HCT116 (cell line): ENCODE measurements around the gene KLHL22. TPM values are rescaled to one million over a fixed set of nuclear protein-coding genes. Genes with fewer than 3 reads are reported as not detected.

Experiments used
- ATAC-seq: fragments of 200-7000 bp; cut with Tn5 transposase; 2 replicates; pipeline ENCODE4 v1.9.1; 2020; ENCODE audit warnings: mild to moderate bottlenecking, moderate library complexity
- BruUV-seq: library from RNA; stranded (reverse); fragments of 400-500 nt; replicated peaks from 2 replicates; lab custom pipeline; 2021; lab: Mats Ljungman, UMichigan
- CTCF ChIA-PET: fragments of 300-600 bp; sonication (Branson Sonifier 250); formaldehyde crosslinking; loops from one replicate; lab custom pipeline; 2021; ENCODE audit warnings: antibody characterized with exemption; lab: Charles Lee
- POLR2A ChIA-PET: fragments of 300-600, 350-600 bp; sonication (Branson Sonifier 250); formaldehyde crosslinking; loops from one replicate; lab custom pipeline; 2021; ENCODE audit warnings: antibody characterized with exemption; lab: Charles Lee
- RAD21 ChIA-PET, 2 experiments: fragments of 300-600 bp; sonication (Branson Sonifier 250); formaldehyde crosslinking; loops; one replicate each; lab custom pipeline; 2023; ENCODE audit warnings: low total read pairs in 2 of 2; ENCODE audit not compliant: uncharacterized antibody in 2 of 2, unreplicated experiment in 2 of 2, low non-redundant PET in 1 of 2; lab: Charles Lee
- DNase-seq: peaks from one replicate; pipeline ENCODE4 v3.0.0-alpha.2; 2010; ENCODE audit warnings: low read depth, low spot score
- H2AFZ ChIP-seq: fragments of 200-600 bp; shearing (Covaris generic), sonication (generic); 2 replicates; pipeline ENCODE4 v1.6.1; 2017; ENCODE audit warnings: low read depth, mixed run types, mixed read lengths, antibody characterized with exemption, low read length; ENCODE audit not compliant: poor library complexity, severe bottlenecking
- H3K27ac ChIP-seq: 2 replicates; pipeline ENCODE4 v1.5.1; 2012; ENCODE audit warnings: low read depth, low read length
- H3K27me3 ChIP-seq: fragments of 200-600 bp; sonication (generic); 2 replicates; pipeline ENCODE4 v1.6.1; 2016; ENCODE audit warnings: mixed run types, low read length, mixed read lengths; ENCODE audit not compliant: insufficient read depth
- H3K36me3 ChIP-seq, 2 experiments: fragments of 200-500 bp in 1 of 2; fragments of 200-600 bp in 1 of 2; sonication (Bioruptor generic) in 1 of 2; sonication (generic) in 1 of 2; 2 replicates each; pipeline versions ENCODE4 v1.5.1 to v1.6.1; 2014 to 2016; ENCODE audit warnings: low read length in 2 of 2, inconsistent platforms in 1 of 2, mixed read lengths in 1 of 2, mixed run types in 1 of 2; ENCODE audit not compliant: insufficient read depth in 2 of 2, control insufficient read depth in 1 of 2
- H3K4me1 ChIP-seq, 2 experiments: fragments of 200-600 bp in 1 of 2; sonication (generic) in 1 of 2; 2 replicates each; pipeline versions ENCODE4 v1.5.1 to v1.6.1; 2012 to 2017; ENCODE audit warnings: low read length in 2 of 2, inconsistent platforms in 1 of 2, mild to moderate bottlenecking in 1 of 2, mixed read lengths in 1 of 2, mixed run types in 1 of 2, moderate library complexity in 1 of 2; ENCODE audit not compliant: insufficient read depth in 2 of 2, control insufficient read depth in 1 of 2
- H3K4me2 ChIP-seq: fragments of 200-600 bp; sonication (generic); 2 replicates; pipeline ENCODE4 v1.6.1; 2017; ENCODE audit warnings: mixed run types, low read length, mixed read lengths
- H3K4me3 ChIP-seq, 2 experiments: fragments of 200-600 bp in 1 of 2; sonication (generic) in 1 of 2; replicated peaks in 1 of 2; 2 replicates each; pipeline ENCODE4 v1.5.1; 2011 to 2016; ENCODE audit warnings: low read length in 2 of 2, control low read depth in 1 of 2, low read depth in 1 of 2, mild to moderate bottlenecking in 1 of 2, mixed read lengths in 1 of 2, mixed run types in 1 of 2
- H3K79me2 ChIP-seq: fragments of 200-600 bp; sonication (generic); 2 replicates; pipeline ENCODE4 v1.6.1; 2017; ENCODE audit warnings: mild to moderate bottlenecking, mixed run types, low read length, moderate library complexity, mixed read lengths; ENCODE audit not compliant: insufficient read depth
- H3K9ac ChIP-seq: fragments of 200-600 bp; sonication (generic); 2 replicates; pipeline ENCODE4 v1.6.1; 2016; ENCODE audit warnings: low read length, mixed read lengths
- H3K9me2 ChIP-seq: fragments of 200-600 bp; sonication (generic), shearing (Covaris generic); 2 replicates; pipeline ENCODE4 v1.6.1; 2017; ENCODE audit warnings: mixed run types, mild to moderate bottlenecking, moderate library complexity; ENCODE audit not compliant: insufficient read depth
- H3K9me3 ChIP-seq, 2 experiments: fragments of 200-500 bp in 1 of 2; fragments of 200-600 bp in 1 of 2; sonication (Bioruptor generic) in 1 of 2; sonication (generic) in 1 of 2; 2 replicates each; pipeline ENCODE4 v1.6.1; 2014 to 2017; ENCODE audit warnings: low read length in 2 of 2, mixed read lengths in 2 of 2, inconsistent platforms in 1 of 2, low read depth in 1 of 2, mild to moderate bottlenecking in 1 of 2, mixed run types in 1 of 2, moderate library complexity in 1 of 2; ENCODE audit not compliant: control insufficient read depth in 1 of 2, insufficient read depth in 1 of 2
- H4K20me1 ChIP-seq: fragments of 200-600 bp; sonication (generic), shearing (Covaris generic); 2 replicates; pipeline ENCODE4 v1.6.1; 2017; ENCODE audit warnings: mixed run types, mild to moderate bottlenecking, moderate library complexity; ENCODE audit not compliant: insufficient read depth
- ATF3 ChIP-seq: IDR thresholded peaks from 2 replicates; pipeline ENCODE4 v1.6.1; 2012
- CEBPB ChIP-seq: IDR thresholded peaks from 2 replicates; pipeline ENCODE4 v1.6.1; 2012; ENCODE audit warnings: low read depth
- ELF1 ChIP-seq: IDR thresholded peaks from 2 replicates; pipeline ENCODE4 v1.6.1; 2012; ENCODE audit warnings: low read depth, borderline replicate concordance
- EZH2 ChIP-seq: fragments of 200-600 bp; sonication (generic); IDR thresholded peaks from 2 replicates; pipeline ENCODE4 v1.6.1; 2017; ENCODE audit warnings: antibody characterized with exemption, mixed run types
- FOSL1 ChIP-seq: IDR thresholded peaks from 2 replicates; pipeline ENCODE4 v1.6.1; 2012; ENCODE audit warnings: low read depth
- MAX ChIP-seq: IDR thresholded peaks from 2 replicates; pipeline ENCODE4 v1.6.1; 2012
- POLR2A ChIP-seq: IDR thresholded peaks from 2 replicates; pipeline ENCODE4 v1.7.0; 2011; ENCODE audit warnings: borderline replicate concordance; ENCODE audit not compliant: insufficient read depth, insufficient read length; ENCODE audit errors: extremely low read depth
- POLR2AphosphoS5 ChIP-seq: IDR thresholded peaks from 2 replicates; pipeline ENCODE4 v1.6.1; 2011; ENCODE audit warnings: mild to moderate bottlenecking, low read depth, low read length, moderate library complexity
- REST ChIP-seq: IDR thresholded peaks from 2 replicates; pipeline ENCODE4 v1.6.1; 2012; ENCODE audit warnings: low read depth
- SIN3A ChIP-seq: IDR thresholded peaks from 2 replicates; pipeline ENCODE4 v1.6.1; 2012; ENCODE audit warnings: low read depth
- SP1 ChIP-seq: IDR thresholded peaks from 2 replicates; pipeline ENCODE4 v1.6.1; 2012; ENCODE audit warnings: low read depth
- SRF ChIP-seq: IDR thresholded peaks from 2 replicates; pipeline ENCODE4 v1.6.1; 2012; ENCODE audit warnings: low read depth
- YY1 ChIP-seq: IDR thresholded peaks from 2 replicates; pipeline ENCODE4 v1.6.1; 2011; ENCODE audit warnings: low read length, low read depth, moderate library complexity, mild to moderate bottlenecking; ENCODE audit not compliant: insufficient replicate concordance; ENCODE audit errors: extremely low read depth
- ZBTB33 ChIP-seq: IDR thresholded peaks from 2 replicates; pipeline ENCODE4 v1.6.1; 2011; ENCODE audit warnings: mild to moderate bottlenecking, low read length, moderate library complexity; ENCODE audit not compliant: insufficient replicate concordance; ENCODE audit errors: extremely low read depth
- ZFX ChIP-seq: fragments of 450-650 bp; IDR thresholded peaks from 2 replicates; pipeline ENCODE4 v1.6.1; 2017
- ZNF274 ChIP-seq: fragments of 200-500 bp; sonication (Bioruptor generic); IDR thresholded peaks from 2 replicates; pipeline ENCODE4 v1.6.1; 2014; ENCODE audit warnings: mild to moderate bottlenecking, low read depth, low read length, inconsistent platforms
- intact Hi-C: fragments of 100-400 bp; cut with micrococcal nuclease; formaldehyde crosslinking; loops from 2 replicates; pipeline ENCODE4 v1.10.0; 2022
- total RNA-seq: library from RNA; stranded (reverse); gene quantifications from one replicate; pipeline ENCODE4 v1.2.1, GENCODE V29; 2021; ENCODE audit not compliant: unreplicated experiment

KLHL22 gene
- total RNA-seq, 1 experiment from 2014 or later = 16.4 TPM

- H3K4me1 ChIP-seq = peaks cover 0 to 3% of the 10 kb centered on the region in 2 experiments; a peak in 1 of 4 replicates
- no TSS peak for BruUV-seq
- no peak overlapping the region for H3K4me3 ChIP-seq
- ChIA-PET RAD21 (interaction anchor here (1.4 to 1.5 kb wide), 2 partner anchors 38 kb away, joined by 10 to 11 read pairs; no protein-coding TSS in a partner anchor), POLR2A (interaction anchor here (1.4 kb wide), 1 partner anchor 39 kb away, joined by 3 read pairs; no protein-coding TSS in a partner anchor), CTCF (interaction anchor here (0.7 to 3.4 kb wide), 7 partner anchors 16 to 300 kb away, joined by 3 to 62 read pairs (median 3); partner anchors contain the start of gene DGCR6L)
- H2AFZ ChIP-seq = no peak overlapping the region
- no peaks in the 10 kb centered on the region for H4K20me1 ChIP-seq
- TF ChIP-seq REST = no peak
- no peak for TF ChIP-seq SRF
- TF ChIP-seq SP1 = no peak
- TF ChIP-seq POLR2A = no peak
- no peak for TF ChIP-seq ZNF274
- no peak for TF ChIP-seq SIN3A
- no peak for TF ChIP-seq CEBPB
- no peak for TF ChIP-seq ATF3
- TF ChIP-seq YY1 = no peak
- TF ChIP-seq MAX = no peak
- no peak for TF ChIP-seq POLR2AphosphoS5
- TF ChIP-seq ELF1 = no peak
- no peak for TF ChIP-seq ZFX
- no peak for TF ChIP-seq FOSL1
- TF ChIP-seq ZBTB33 = no peak
- TF ChIP-seq EZH2 = no peak
- H3K4me2 ChIP-seq = no peak overlapping the region
- DNase-seq = no peak
- no peak overlapping the region for H3K27ac ChIP-seq
- no peaks in the 10 kb centered on the region for H3K79me2 ChIP-seq
- H3K9me3 ChIP-seq = no peaks in the 10 kb centered on the region
- no peaks in the 10 kb centered on the region for H3K27me3 ChIP-seq
- H3K36me3 ChIP-seq = no peaks in the 10 kb centered on the region; a peak in 1 of 4 replicates
- no peak overlapping the region for H3K9ac ChIP-seq
- intact Hi-C loops = loop anchor here (1.0 to 5.0 kb wide), 3 partner anchors 25 to 299 kb away; no protein-coding TSS in a partner anchor
- no peaks in the 10 kb centered on the region for H3K9me2 ChIP-seq
- ATAC-seq = no peak
Measured at GRCh38 chr22:20456722-20457076, 38.9 kb downstream of the KLHL22 start.
